ENCODE results near the gene PPFIBP1. TPM values are rescaled to one million over a fixed set of nuclear protein-coding genes. Genes with fewer than 3 reads are reported as not detected.
A peak's percentile ranks its signal among the peaks of the same experiment; 100 is the strongest.
"Not testable (repeated sequence)": the region's sequence is repeated elsewhere in the genome, so short reads cannot be mapped to it uniquely, and the experiment has no call there.

PPFIBP1 gene
- total RNA-seq, 4 donors from 2014 or later: 135 to 199 (median 167) TPM

GRCh38 chr12:27620121-27620520 lies 96.1 kb downstream of the PPFIBP1 start:
- H3K36me3 ChIP-seq: no peaks in the 10 kb centered on the region
- TF ChIP-seq CTCF (IDR thresholded peaks at IDR 0.05) (no peak), POLR2A (IDR thresholded peaks at IDR 0.05) (no peak)
- no peaks in the 10 kb centered on the region for H3K9me3 ChIP-seq
- peaks cover 8% of the 10 kb centered on the region in 2 donors for H3K4me1 ChIP-seq
- H3K4me3 ChIP-seq (replicated peaks in 1 of 3): no peak overlapping the region
- intact Hi-C loops (cut with DNase I): no loop called here
- no peak for DNase-seq
- no peaks in the 10 kb centered on the region for H3K27me3 ChIP-seq
- WGBS, 2 donors: 91 to 95% methylated on average over 2 of the region's 2 CpGs
- no peak overlapping the region for H3K27ac ChIP-seq

- H3K4me3 ChIP-seq (replicated peaks in 1 of 3): no peak overlapping the region
- H3K27me3 ChIP-seq: no peaks in the 10 kb centered on the region
- no peak for DNase-seq
- no peaks in the 10 kb centered on the region for H3K9me3 ChIP-seq
- peaks cover 4% of the 10 kb centered on the region in 2 donors for H3K4me1 ChIP-seq
- TF ChIP-seq CTCF (IDR thresholded peaks at IDR 0.05): no peak
- TF ChIP-seq POLR2A (IDR thresholded peaks at IDR 0.05): no peak
- no peaks in the 10 kb centered on the region for H3K36me3 ChIP-seq
- WGBS, 2 donors: 85 to 88% methylated on average over 9 of the region's 9 CpGs
- no peak overlapping the region for H3K27ac ChIP-seq
- intact Hi-C loops (cut with DNase I): no loop called here
Measured at GRCh38 chr12:27622436-27623195, 98.6 kb downstream of the PPFIBP1 start.

- no peaks in the 10 kb centered on the region for H3K27me3 ChIP-seq
- H3K4me1 ChIP-seq: peaks cover 3 to 4% of the 10 kb centered on the region in 2 donors
- H3K27ac ChIP-seq: no peak overlapping the region
- intact Hi-C loops (cut with DNase I): no loop called here
- no peak for DNase-seq
- no peaks in the 10 kb centered on the region for H3K9me3 ChIP-seq
- 76 to 93% methylated on average over 5 of the region's 5 CpGs for WGBS, 2 donors
- H3K36me3 ChIP-seq: no peaks in the 10 kb centered on the region
- TF ChIP-seq CTCF (IDR thresholded peaks at IDR 0.05) (no peak), POLR2A (IDR thresholded peaks at IDR 0.05) (no peak)
- H3K4me3 ChIP-seq (replicated peaks in 1 of 3): no peak overlapping the region
Measured at GRCh38 chr12:27623645-27624044, 99.6 kb downstream of the PPFIBP1 start.

- 64 to 79% methylated on average over 4 of the region's 4 CpGs for WGBS, 2 donors
- intact Hi-C loops (cut with DNase I): no loop called here
- H3K36me3 ChIP-seq: no peaks in the 10 kb centered on the region
- peaks cover 0 to 4% of the 10 kb centered on the region in 2 donors for H3K4me1 ChIP-seq
- no peak overlapping the region for H3K4me3 ChIP-seq (replicated peaks in 1 of 3)
- H3K27me3 ChIP-seq: no peaks in the 10 kb centered on the region
- no peak for TF ChIP-seq POLR2A (IDR thresholded peaks at IDR 0.05)
- TF ChIP-seq CTCF (IDR thresholded peaks at IDR 0.05): no peak
- H3K9me3 ChIP-seq: no peaks in the 10 kb centered on the region
- DNase-seq: no peak
- no peak overlapping the region for H3K27ac ChIP-seq
Measured at GRCh38 chr12:27624586-27624985, 100.6 kb downstream of the PPFIBP1 start.

GRCh38 chr12:27627123-27627852 lies 103.3 kb downstream of the PPFIBP1 start:
- no peaks in the 10 kb centered on the region for H3K27me3 ChIP-seq
- no peak for TF ChIP-seq CTCF (IDR thresholded peaks at IDR 0.05)
- TF ChIP-seq POLR2A (IDR thresholded peaks at IDR 0.05): no peak
- H3K4me1 ChIP-seq: peaks cover 0 to 4% of the 10 kb centered on the region in 2 donors
- no peaks in the 10 kb centered on the region for H3K36me3 ChIP-seq
- intact Hi-C loops (cut with DNase I): no loop called here
- H3K27ac ChIP-seq: peak overlapping the region in 2 of 3 donors; percentile 28 to 49
- no peak for DNase-seq
- no peaks in the 10 kb centered on the region for H3K9me3 ChIP-seq
- WGBS, 2 donors: 71 to 88% methylated on average over 7 of the region's 7 CpGs
- H3K4me3 ChIP-seq (replicated peaks in 1 of 3): no peak overlapping the region

- H3K27me3 ChIP-seq; H3K9me3 ChIP-seq; intact Hi-C loops (cut with DNase I); H3K4me1 ChIP-seq; H3K4me3 ChIP-seq (replicated peaks in 1 of 3); DNase-seq; H3K36me3 ChIP-seq: not testable (repeated sequence)
- WGBS, 2 donors: 73 to 81% methylated on average over 2 of the region's 2 CpGs
- peak overlapping the region in 1 of 3 donors; percentile 49 for H3K27ac ChIP-seq
Measured at GRCh38 chr12:27627853-27628469, 104.0 kb downstream of the PPFIBP1 start.

- H3K4me1 ChIP-seq; H3K27me3 ChIP-seq; H3K27ac ChIP-seq; H3K4me3 ChIP-seq (replicated peaks in 1 of 3); DNase-seq; H3K9me3 ChIP-seq; H3K36me3 ChIP-seq; intact Hi-C loops (cut with DNase I): not testable (repeated sequence)
- 83 to 88% methylated on average over 2 of the region's 2 CpGs for WGBS, 2 donors
Measured at GRCh38 chr12:27630219-27630618, 106.2 kb downstream of the PPFIBP1 start.
